C1 segment of cervical spinal cord (tissue), 14 donors: Measurements from ENCODE around the gene BCL2.
A peak's percentile ranks its signal among the peaks of the same experiment; 100 is the strongest.
"Not testable (repeated sequence)": the region's sequence is repeated elsewhere in the genome, so short reads cannot be mapped to it uniquely, and the experiment has no call there.

Source experiments
- DNase-seq, 14 donors: peaks; one replicate each; lab custom pipeline; 2025; lab: John Stamatoyannopoulos, UW

Gene BCL2

GRCh38 chr18:63319383-63320122 is at the start of gene BCL2:
Gene BCL2, minus strand, starts transcription at chr18:63319769.
- DNase-seq = peak in 11 of 14 donors; percentile 32 to 79 (median 65)

GRCh38 chr18:63368611-63369010 is 49.0 kb upstream of the BCL2 start:
- DNase-seq = no peak

GRCh38 chr18:63367053-63367953 is 47.7 kb upstream of the BCL2 start, which contains the start of gene KDSR:
Gene KDSR, minus strand, starts transcription at chr18:63367206. Its CDS starts 88 bp downstream, at chr18:63367118.
- peak; percentile 16 to 98 (median 92) for DNase-seq

GRCh38 chr18:63366213-63367052 is 46.9 kb upstream of the BCL2 start:
- peak in 12 of 14 donors; percentile 8 to 61 (median 38) for DNase-seq

GRCh38 chr18:63365876-63366212 is 46.3 kb upstream of the BCL2 start:
- peak in 4 of 14 donors; percentile 34 to 46 (median 41) for DNase-seq

GRCh38 chr18:63363951-63364350 is 44.4 kb upstream of the BCL2 start:
- no peak for DNase-seq

GRCh38 chr18:63363420-63363819 is 43.9 kb upstream of the BCL2 start:
- not testable (repeated sequence) for DNase-seq

- no peak for DNase-seq
These were observed 36.8 kb upstream of the BCL2 start for GRCh38 chr18:63356272-63356896.

- DNase-seq = no peak
These were observed 30.7 kb upstream of the BCL2 start for GRCh38 chr18:63350230-63350629.

GRCh38 chr18:63348508-63349136 is 29.1 kb upstream of the BCL2 start:
- no peak for DNase-seq

- no peak for DNase-seq
These were observed 27.1 kb upstream of the BCL2 start for GRCh38 chr18:63346480-63347183.

GRCh38 chr18:63346031-63346430 is 26.5 kb upstream of the BCL2 start:
- DNase-seq = peak in 1 of 14 donors; percentile 8

GRCh38 chr18:63344918-63345317 is 25.3 kb upstream of the BCL2 start:
- DNase-seq = no peak

GRCh38 chr18:63344263-63344662 is 24.7 kb upstream of the BCL2 start:
- DNase-seq = no peak

GRCh38 chr18:63342206-63342605 is 22.6 kb upstream of the BCL2 start:
- DNase-seq = no peak

- peak in 1 of 14 donors; percentile 4 for DNase-seq
These were observed 20.4 kb upstream of the BCL2 start for GRCh38 chr18:63339920-63340484.

- no peak for DNase-seq
These were observed 17.0 kb upstream of the BCL2 start for GRCh38 chr18:63336366-63337099.

- no peak for DNase-seq
These were observed 11.5 kb upstream of the BCL2 start for GRCh38 chr18:63331105-63331504.
